Measurements from ENCODE around the gene ZNF670. TPM values are rescaled to one million over a fixed set of nuclear protein-coding genes. Genes with fewer than 3 reads are reported as not detected.

The ZNF670 gene
- total RNA-seq, 1 donor from 2014 or later: 2.7 TPM

- intact Hi-C loops (cut with DNase I): no loop called here
- Histone ChIP-seq H3K27me3 (no peaks in the 10 kb centered on the region), H3K9me3 (no peaks in the 10 kb centered on the region), H3K4me1 (peaks cover 22% of the 10 kb centered on the region), H3K36me3 (no peaks in the 10 kb centered on the region), H3K27ac (peak overlapping the region; percentile 92), H3K4me3 (peak overlapping the region; percentile 69 to 70)
- no peak for TF ChIP-seq CTCF (IDR thresholded peaks at IDR 0.05)
- peak in 1 of 2 donors; percentile 29 for TF ChIP-seq POLR2A (IDR thresholded peaks at IDR 0.05)
- peak in 1 of 2 donors; percentile 73 for TF ChIP-seq POLR2AphosphoS5 (IDR thresholded peaks at IDR 0.05; ENCODE audit: insufficient read depth in 1 of 2, low read depth in 1 of 2)
- DNase-seq (ENCODE audit: extremely low spot score in 2 of 2): no peak
Measured at GRCh38 chr1:247111700-247112478, 33.3 kb upstream of the ZNF670 start.

- no peak for TF ChIP-seq POLR2A (IDR thresholded peaks at IDR 0.05)
- TF ChIP-seq CTCF (IDR thresholded peaks at IDR 0.05): no peak
- no peak for TF ChIP-seq POLR2AphosphoS5 (IDR thresholded peaks at IDR 0.05; ENCODE audit: insufficient read depth in 1 of 2, low read depth in 1 of 2)
Measured at GRCh38 chr1:247111259-247111699, 32.7 kb upstream of the ZNF670 start.

GRCh38 chr1:247110627-247111258 lies 32.1 kb upstream of the ZNF670 start:
- Histone ChIP-seq H3K4me1 (peaks cover 22% of the 10 kb centered on the region), H3K9me3 (no peaks in the 10 kb centered on the region), H3K36me3 (no peaks in the 10 kb centered on the region), H3K27me3 (no peaks in the 10 kb centered on the region), H3K27ac (peak overlapping the region; percentile 92), H3K4me3 (peak overlapping the region; percentile 69 to 70)
- DNase-seq (ENCODE audit: extremely low spot score in 2 of 2): no peak
- intact Hi-C loops (cut with DNase I): no loop called here
- no peak for TF ChIP-seq CTCF (IDR thresholded peaks at IDR 0.05)
- TF ChIP-seq POLR2A (IDR thresholded peaks at IDR 0.05): no peak
- TF ChIP-seq POLR2AphosphoS5 (IDR thresholded peaks at IDR 0.05; ENCODE audit: insufficient read depth in 1 of 2, low read depth in 1 of 2): no peak

More at GRCh38 chr1:247111259-247111699, 32.7 kb upstream of the ZNF670 start:
- H3K27me3 ChIP-seq: no peaks in the 10 kb centered on the region
- no peak for DNase-seq (ENCODE audit: extremely low spot score in 2 of 2)
- intact Hi-C loops (cut with DNase I): no loop called here
- H3K36me3 ChIP-seq: no peaks in the 10 kb centered on the region
- peak overlapping the region; percentile 92 for H3K27ac ChIP-seq
- peaks cover 22% of the 10 kb centered on the region for H3K4me1 ChIP-seq
- H3K4me3 ChIP-seq: peak overlapping the region; percentile 69 to 70
- H3K9me3 ChIP-seq: no peaks in the 10 kb centered on the region

- H3K27ac ChIP-seq: no peak overlapping the region
- no peak for TF ChIP-seq POLR2A (IDR thresholded peaks at IDR 0.05)
- no peak for TF ChIP-seq POLR2AphosphoS5 (IDR thresholded peaks at IDR 0.05; ENCODE audit: insufficient read depth in 1 of 2, low read depth in 1 of 2)
- no peak for TF ChIP-seq CTCF (IDR thresholded peaks at IDR 0.05)
- DNase-seq (ENCODE audit: extremely low spot score in 2 of 2): peak in 1 of 2 donors; percentile 56
- intact Hi-C loops (cut with DNase I): no loop called here
- no peak overlapping the region for H3K4me3 ChIP-seq
- no peaks in the 10 kb centered on the region for H3K36me3 ChIP-seq
- H3K4me1 ChIP-seq: peaks cover 40% of the 10 kb centered on the region
- no peaks in the 10 kb centered on the region for H3K27me3 ChIP-seq
- H3K9me3 ChIP-seq: no peaks in the 10 kb centered on the region
Measured at GRCh38 chr1:247107694-247108093, 29.1 kb upstream of the ZNF670 start.

Measured in vagina (tissue), 2 donors.